Mesenchymal stem cell (in vitro differentiated cells and primary cell): ENCODE results near the gene DPAGT1.

Source experiments
- DNase-seq: peaks from one replicate; pipeline ENCODE4 v3.0.0-alpha.2; 2013
- H2AFZ ChIP-seq: one replicate; pipeline ENCODE4 v1.6.1; 2013; ENCODE audit warnings: low read depth, mild to moderate bottlenecking, control low read depth, inconsistent platforms, low read length, moderate library complexity
- H2AK5ac ChIP-seq: 2 replicates; pipeline ENCODE4 v1.6.1; 2013; ENCODE audit warnings: low read length, moderate library complexity, mild to moderate bottlenecking, inconsistent platforms; ENCODE audit not compliant: severe bottlenecking
- H2BK120ac ChIP-seq: one replicate; pipeline ENCODE4 v1.6.1; 2013; ENCODE audit warnings: low read depth, mild to moderate bottlenecking, inconsistent platforms, low read length, moderate library complexity
- H2BK12ac ChIP-seq, 2 experiments: one replicate each; pipeline ENCODE4 v1.6.1; 2013; ENCODE audit warnings: inconsistent platforms in 2 of 2, low read length in 2 of 2, mild to moderate bottlenecking in 2 of 2, moderate library complexity in 2 of 2, control low read depth in 1 of 2
- H2BK15ac ChIP-seq: one replicate; pipeline ENCODE4 v1.6.1; 2013; ENCODE audit warnings: mild to moderate bottlenecking, low read depth, inconsistent platforms; ENCODE audit not compliant: poor library complexity, severe bottlenecking
- H2BK5ac ChIP-seq: 2 replicates; pipeline ENCODE4 v1.6.1; 2013; ENCODE audit warnings: low read depth, mild to moderate bottlenecking, low read length, control low read depth, inconsistent platforms; ENCODE audit not compliant: poor library complexity, severe bottlenecking
- H3K14ac ChIP-seq, 2 experiments: one replicate each; pipeline ENCODE4 v1.6.1; 2013; ENCODE audit warnings: inconsistent platforms in 2 of 2, low read length in 2 of 2, control low read depth in 1 of 2, mild to moderate bottlenecking in 1 of 2, moderate library complexity in 1 of 2
- H3K18ac ChIP-seq, 2 experiments: one replicate each; pipeline ENCODE4 v1.6.1; 2013; ENCODE audit warnings: inconsistent platforms in 2 of 2, low read length in 2 of 2, control low read depth in 1 of 2, low read depth in 1 of 2, mild to moderate bottlenecking in 1 of 2
- H3K23ac ChIP-seq, 2 experiments: one replicate each; pipeline ENCODE4 v1.6.1; 2013; ENCODE audit warnings: inconsistent platforms in 2 of 2, low read length in 2 of 2, mild to moderate bottlenecking in 2 of 2, moderate library complexity in 2 of 2, control low read depth in 1 of 2
- H3K27ac ChIP-seq: 2 replicates; pipeline ENCODE4 v1.5.1; 2013; ENCODE audit warnings: mild to moderate bottlenecking, moderate library complexity, low read length, control low read depth, inconsistent platforms; ENCODE audit not compliant: poor library complexity, severe bottlenecking
- H3K27me3 ChIP-seq, 2 experiments: 2 replicates each; pipeline versions ENCODE4 v1.6.1 to v1.7.0; 2013; ENCODE audit warnings: low read length in 2 of 2, mild to moderate bottlenecking in 2 of 2, moderate library complexity in 2 of 2, control low read depth in 1 of 2, inconsistent platforms in 1 of 2; ENCODE audit not compliant: control insufficient read depth in 1 of 2, insufficient read depth in 1 of 2
- H3K36me3 ChIP-seq, 2 experiments: 2 replicates each; pipeline versions ENCODE4 v1.6.1 to v1.7.0; 2013; ENCODE audit warnings: low read length in 2 of 2, control low read depth in 1 of 2, inconsistent platforms in 1 of 2, low read depth in 1 of 2, mild to moderate bottlenecking in 1 of 2; ENCODE audit not compliant: insufficient read depth in 2 of 2, control insufficient read depth in 1 of 2
- H3K4ac ChIP-seq, 2 experiments: one replicate each; pipeline ENCODE4 v1.6.1; 2013; ENCODE audit warnings: inconsistent platforms in 2 of 2, low read length in 2 of 2, mild to moderate bottlenecking in 2 of 2, moderate library complexity in 2 of 2, control low read depth in 1 of 2, low read depth in 1 of 2
- H3K4me1 ChIP-seq: 2 replicates; pipeline ENCODE4 v1.6.1; 2013; ENCODE audit warnings: low read depth, low read length, control low read depth; ENCODE audit not compliant: control insufficient read depth, insufficient read depth
- H3K4me2 ChIP-seq: 2 replicates; pipeline ENCODE4 v1.6.1; 2013; ENCODE audit warnings: low read length, mild to moderate bottlenecking, inconsistent platforms; ENCODE audit not compliant: poor library complexity, severe bottlenecking
- H3K4me3 ChIP-seq, 2 experiments: 2 replicates each; pipeline versions ENCODE4 v1.5.1 to v1.7.0; 2013; ENCODE audit warnings: low read length in 2 of 2, mild to moderate bottlenecking in 2 of 2, control low read depth in 1 of 2, low read depth in 1 of 2; ENCODE audit not compliant: insufficient read depth in 1 of 2
- H3K79me1 ChIP-seq: replicated peaks from 2 replicates; pipeline ENCODE4 v1.6.1; 2013; ENCODE audit warnings: mild to moderate bottlenecking, control low read depth, low read length, inconsistent platforms; ENCODE audit not compliant: poor library complexity, severe bottlenecking
- H3K9ac ChIP-seq: 2 replicates; pipeline ENCODE4 v1.7.0; 2013; ENCODE audit warnings: mild to moderate bottlenecking, low read length, moderate library complexity
- H3K9me3 ChIP-seq: 2 replicates; pipeline ENCODE4 v1.7.0; 2013; ENCODE audit warnings: mild to moderate bottlenecking, low read length; ENCODE audit not compliant: control insufficient read depth
- H4K8ac ChIP-seq: one replicate; pipeline ENCODE4 v1.6.1; 2013; ENCODE audit warnings: inconsistent platforms, mild to moderate bottlenecking, low read length, moderate library complexity
- H4K91ac ChIP-seq: one replicate; pipeline ENCODE4 v1.6.1; 2013; ENCODE audit warnings: mild to moderate bottlenecking, low read length, inconsistent platforms
- WGBS: methylation state at CpG from one replicate; pipeline ENCODE4 v1.1.7; 2013; ENCODE audit warnings: mixed read lengths; 5-methylcytosine and 5-hydroxymethylcytosine counted together

The DPAGT1 gene

GRCh38 chr11:119118227-119118626 is 16.6 kb upstream of the DPAGT1 start:
- no peak overlapping the region for H3K4me3 ChIP-seq
- no peak overlapping the region for H3K9ac ChIP-seq
- no peak overlapping the region for H3K23ac ChIP-seq
- no peak overlapping the region for H3K18ac ChIP-seq
- no peak overlapping the region for H3K27ac ChIP-seq
- no peak overlapping the region for H3K14ac ChIP-seq
- WGBS: 100% methylated on average over 2 of the region's 5 CpGs
- H2BK5ac ChIP-seq: no peak overlapping the region
- H2AFZ ChIP-seq: no peak overlapping the region
- no peak overlapping the region for H2BK12ac ChIP-seq
- no peak overlapping the region for H3K4ac ChIP-seq
- no peak overlapping the region for H2BK15ac ChIP-seq
- H4K91ac ChIP-seq: no peak overlapping the region
- H3K4me2 ChIP-seq: no peak overlapping the region
- no peak for DNase-seq
- H4K8ac ChIP-seq: no peak overlapping the region
- H2BK120ac ChIP-seq: no peak overlapping the region
- no peaks in the 10 kb centered on the region for H3K9me3 ChIP-seq
- H2AK5ac ChIP-seq: no peak overlapping the region
- no peaks in the 10 kb centered on the region for H3K27me3 ChIP-seq
- H3K4me1 ChIP-seq: peaks cover 4% of the 10 kb centered on the region
- peaks cover 4% of the 10 kb centered on the region for H3K79me1 ChIP-seq
- peaks cover 25 to 38% of the 10 kb centered on the region in 2 experiments for H3K36me3 ChIP-seq

GRCh38 chr11:119117004-119117706 is 15.5 kb upstream of the DPAGT1 start:
- Histone ChIP-seq H2BK12ac (no peak overlapping the region), H3K4me1 (no peaks in the 10 kb centered on the region), H3K23ac (no peak overlapping the region), H2BK5ac (no peak overlapping the region), H3K36me3 (peaks cover 34 to 49% of the 10 kb centered on the region in 2 experiments), H2BK120ac (no peak overlapping the region), H4K8ac (no peak overlapping the region), H3K4me3 (no peak overlapping the region), H3K14ac (no peak overlapping the region), H2AK5ac (no peak overlapping the region), H3K27me3 (no peaks in the 10 kb centered on the region), H2BK15ac (no peak overlapping the region), H3K9me3 (no peaks in the 10 kb centered on the region), H3K18ac (no peak overlapping the region), H2AFZ (no peak overlapping the region), H3K4me2 (no peak overlapping the region), H3K27ac (no peak overlapping the region), H3K79me1 (no peaks in the 10 kb centered on the region), H3K4ac (no peak overlapping the region), H4K91ac (no peak overlapping the region), H3K9ac (no peak overlapping the region)
- WGBS: 98% methylated on average over 3 of the region's 3 CpGs
- DNase-seq: no peak

- Histone ChIP-seq H3K9ac (no peak overlapping the region), H3K23ac (no peak overlapping the region), H2BK12ac (no peak overlapping the region), H3K36me3 (peaks cover 40 to 54% of the 10 kb centered on the region in 2 experiments), H3K4ac (no peak overlapping the region), H2AK5ac (no peak overlapping the region), H4K8ac (no peak overlapping the region), H2BK15ac (no peak overlapping the region), H2AFZ (no peak overlapping the region), H3K9me3 (no peaks in the 10 kb centered on the region), H3K79me1 (no peaks in the 10 kb centered on the region), H4K91ac (no peak overlapping the region), H3K18ac (no peak overlapping the region), H3K14ac (no peak overlapping the region), H3K27ac (no peak overlapping the region), H3K4me1 (no peaks in the 10 kb centered on the region), H2BK120ac (no peak overlapping the region), H2BK5ac (no peak overlapping the region), H3K4me2 (no peak overlapping the region), H3K27me3 (no peaks in the 10 kb centered on the region), H3K4me3 (no peak overlapping the region)
- no peak for DNase-seq
- WGBS: 78% methylated on average over 3 of the region's 5 CpGs
Measured at GRCh38 chr11:119116601-119117000, 14.9 kb upstream of the DPAGT1 start.

DNA sequence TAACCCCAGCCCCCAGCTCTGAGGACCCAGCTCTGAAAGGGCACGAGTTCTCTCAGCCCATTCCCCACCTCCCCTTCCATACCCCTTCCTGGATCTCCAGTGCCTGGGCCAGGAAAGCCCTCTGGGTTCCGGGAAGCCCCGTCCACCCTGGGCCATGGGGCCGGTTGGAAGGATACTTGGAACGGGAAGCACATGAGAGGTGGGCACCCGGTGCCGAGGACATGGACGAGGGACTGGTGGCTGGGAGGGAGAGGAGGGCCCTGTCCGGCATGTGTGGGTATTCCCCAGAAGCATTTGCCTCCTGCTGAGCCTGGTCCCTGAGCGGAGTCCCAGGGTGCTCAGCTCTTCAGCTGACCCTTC is 14.6 kb upstream of the DPAGT1 start:
- peaks cover 44 to 58% of the 10 kb centered on the region in 2 experiments for H3K36me3 ChIP-seq

More for the DNA sequence above, 14.6 kb upstream of the DPAGT1 start:
- H3K27me3 ChIP-seq: no peaks in the 10 kb centered on the region
- no peak overlapping the region for H3K18ac ChIP-seq
- no peak overlapping the region for H2BK15ac ChIP-seq
- no peak overlapping the region for H4K8ac ChIP-seq
- DNase-seq: no peak
- H2BK120ac ChIP-seq: no peak overlapping the region
- H2AFZ ChIP-seq: no peak overlapping the region
- no peak overlapping the region for H4K91ac ChIP-seq
- H3K4me2 ChIP-seq: no peak overlapping the region
- H3K14ac ChIP-seq: no peak overlapping the region
- 86% methylated on average over 6 of the region's 10 CpGs for WGBS
- H3K4me1 ChIP-seq: no peaks in the 10 kb centered on the region
- H2AK5ac ChIP-seq: no peak overlapping the region
- no peak overlapping the region for H3K23ac ChIP-seq
- H3K27ac ChIP-seq: no peak overlapping the region
- H3K4ac ChIP-seq: no peak overlapping the region
- no peak overlapping the region for H2BK12ac ChIP-seq
- H2BK5ac ChIP-seq: no peak overlapping the region
- no peak overlapping the region for H3K4me3 ChIP-seq
- H3K79me1 ChIP-seq: no peaks in the 10 kb centered on the region
- H3K9me3 ChIP-seq: no peaks in the 10 kb centered on the region
- H3K9ac ChIP-seq: no peak overlapping the region
